B cell (primary cell): ENCODE results near the gene VTCN1. TPM values are rescaled to one million over a fixed set of nuclear protein-coding genes. Genes with fewer than 3 reads are reported as not detected.

Experiments used
- ATAC-seq: fragments of 200-7000 bp; cut with Tn5 transposase; one replicate; pipeline ENCODE4 v1.10.0; 2021; ENCODE audit warnings: low read depth, mild to moderate bottlenecking, moderate number of reproducible peaks, moderate library complexity
- CTCF ChIA-PET: fragments of 350-600 bp; sonication (Branson Sonifier 250); formaldehyde crosslinking; loops from one replicate; lab custom pipeline; 2021; ENCODE audit warnings: antibody characterized with exemption, inconsistent platforms; lab: Charles Lee
- POLR2A ChIA-PET: fragments of 350-600 bp; sonication (Branson Sonifier 250); formaldehyde crosslinking; loops from one replicate; lab custom pipeline; 2021; ENCODE audit warnings: antibody characterized with exemption; lab: Charles Lee
- DNase-seq: peaks from one replicate; pipeline ENCODE4 v3.0.0; 2013
- H2AFZ ChIP-seq: 2 replicates; pipeline ENCODE4 v1.6.1; 2012; ENCODE audit warnings: mild to moderate bottlenecking, low read depth, low read length; ENCODE audit not compliant: insufficient read depth, poor library complexity, severe bottlenecking
- H3K27ac ChIP-seq, 2 donors: 1 replicate in 1 of 2; 2 replicates in 1 of 2; pipeline ENCODE4 v1.5.1; 2012 to 2013; ENCODE audit warnings: low read length in 2 of 2, mild to moderate bottlenecking in 2 of 2, moderate library complexity in 1 of 2
- H3K27me3 ChIP-seq, 4 experiments: fragments of 200-600 bp in 1 of 4; sonication (generic) in 1 of 4; replicated peaks in 1 of 4; 1 replicate in 2 of 4; 2 replicates in 2 of 4; pipeline versions ENCODE4 v1.6.1 to v1.7.0; 2013 to 2016; ENCODE audit warnings: low read length in 3 of 4, mild to moderate bottlenecking in 2 of 4, mixed read lengths in 1 of 4, moderate library complexity in 1 of 4; ENCODE audit not compliant: insufficient read depth in 4 of 4, control insufficient read depth in 3 of 4; ENCODE audit errors: control extremely low read depth in 1 of 4
- H3K36me3 ChIP-seq, 2 experiments: replicated peaks in 1 of 2; 1 replicate in 1 of 2; 2 replicates in 1 of 2; pipeline versions ENCODE4 v1.6.1 to v1.7.1; 2013; ENCODE audit warnings: low read length in 1 of 2; ENCODE audit not compliant: insufficient read depth in 2 of 2, control insufficient read depth in 1 of 2; ENCODE audit errors: control extremely low read depth in 1 of 2, extremely low read depth in 1 of 2
- H3K4me1 ChIP-seq, 2 donors: fragments of 200-600 bp in 1 of 2; sonication (generic) in 1 of 2; 1 replicate in 1 of 2; 2 replicates in 1 of 2; pipeline versions ENCODE4 v1.5.1 to v1.6.1; 2013 to 2017; ENCODE audit warnings: low read length in 2 of 2; ENCODE audit not compliant: control insufficient read depth in 2 of 2, insufficient read depth in 2 of 2
- H3K4me2 ChIP-seq: replicated peaks from 2 replicates; pipeline ENCODE3; 2012; ENCODE audit warnings: mild to moderate bottlenecking, low read depth, low read length; ENCODE audit not compliant: poor library complexity, severe bottlenecking
- H3K4me3 ChIP-seq, 5 experiments: fragments of 200-600 bp in 1 of 5; sonication (generic) in 1 of 5; 1 replicate in 3 of 5; 2 replicates in 2 of 5; pipeline versions ENCODE4 v1.5.1 to v1.7.0; 2011 to 2016; ENCODE audit warnings: low read length in 4 of 5, mild to moderate bottlenecking in 4 of 5, low read depth in 2 of 5, control low read depth in 1 of 5, moderate library complexity in 1 of 5; ENCODE audit not compliant: insufficient read depth in 1 of 5; ENCODE audit errors: control extremely low read depth in 1 of 5, extremely low read depth in 1 of 5
- H3K79me2 ChIP-seq: fragments of 200-600 bp; sonication (generic); one replicate; pipeline ENCODE4 v1.6.0; 2016; ENCODE audit warnings: low read length; ENCODE audit not compliant: control insufficient read depth, insufficient read depth
- H3K9ac ChIP-seq: fragments of 200-600 bp; sonication (generic); 2 replicates; pipeline ENCODE4 v1.6.1; 2017; ENCODE audit warnings: mild to moderate bottlenecking, low read length, moderate library complexity
- H3K9me3 ChIP-seq, 3 donors: one replicate each; pipeline versions ENCODE4 v1.6.1 to v1.7.1; 2013; ENCODE audit warnings: low read length in 2 of 3; ENCODE audit not compliant: control insufficient read depth in 2 of 3, insufficient read depth in 1 of 3; ENCODE audit errors: control extremely low read depth in 1 of 3
- H4K20me1 ChIP-seq: 2 replicates; pipeline ENCODE4 v1.6.0; 2012; ENCODE audit warnings: mild to moderate bottlenecking, low read length; ENCODE audit not compliant: insufficient read depth, control insufficient read depth, poor library complexity, severe bottlenecking
- H3K27ac Mint-ChIP-seq: one replicate; pipeline ENCODE4 v1.8.0; 2021; ENCODE audit warnings: mixed read lengths
- H3K27me3 Mint-ChIP-seq: one replicate; pipeline ENCODE4 v1.8.0; 2021; ENCODE audit warnings: mixed read lengths
- H3K4me1 Mint-ChIP-seq: one replicate; pipeline ENCODE4 v1.8.0; 2021; ENCODE audit warnings: mixed read lengths
- H3K4me3 Mint-ChIP-seq: one replicate; pipeline ENCODE4 v1.8.0; 2021; ENCODE audit warnings: mixed read lengths
- H3K9me3 Mint-ChIP-seq: one replicate; pipeline ENCODE4 v1.8.0; 2022; ENCODE audit warnings: mixed read lengths; ENCODE audit not compliant: insufficient read depth
- CTCF ChIP-seq: fragments of 200-600 bp; IDR thresholded peaks from one replicate; pipeline ENCODE4 v1.8.0; 2022; ENCODE audit warnings: antibody characterized with exemption, mild to moderate bottlenecking
- EZH2 ChIP-seq: IDR thresholded peaks from 2 replicates; pipeline ENCODE4 v1.6.1; 2012; ENCODE audit warnings: borderline replicate concordance, low read depth, mild to moderate bottlenecking, moderate library complexity, low read length; ENCODE audit not compliant: insufficient read depth, poor library complexity, severe bottlenecking
- WGBS: methylation state at CpG from one replicate; pipeline ENCODE4 v1.1.5; 2013; ENCODE audit warnings: missing lambda C conversion rate; ENCODE audit not compliant: insufficient coverage; 5-methylcytosine and 5-hydroxymethylcytosine counted together
- intact Hi-C: fragments of 100-400 bp; cut with micrococcal nuclease; formaldehyde crosslinking; loops from one replicate; pipeline ENCODE4 v1.10.0; 2022
- polyA plus RNA-seq: library from polyadenylated mRNA; depleted of rRNA; stranded (reverse); fragments of >200 nt; gene quantifications from 2 replicates; pipeline ENCODE4 v1.2.3, GENCODE V29; 2012
- total RNA-seq, 2 donors: library from RNA; stranded (reverse); fragments of 120-200 nt in 1 of 2; gene quantifications; 1 replicate in 1 of 2; 2 replicates in 1 of 2; pipeline versions ENCODE4 v1.2.3 to v1.2.4, GENCODE V29; 2013 to 2022

Gene VTCN1
- total and polyA plus RNA-seq, 2 donors (not counting 1 experiment from before 2014, with no cell fraction given): not detected

- Histone ChIP-seq H3K27ac (no peak overlapping the region), H3K4me3 (no peak overlapping the region), H3K4me1 (no peaks in the 10 kb centered on the region), H3K9me3 (peaks cover 0 to 5% (median 0%) of the 10 kb centered on the region in 3 donors), H3K36me3 (no peaks in the 10 kb centered on the region), H3K9ac (no peak overlapping the region), H3K27me3 (peaks cover 0 to 4% (median 0%) of the 10 kb centered on the region in 4 experiments), H3K4me2 (no peak overlapping the region), H4K20me1 (no peaks in the 10 kb centered on the region), H3K79me2 (no peaks in the 10 kb centered on the region), H2AFZ (no peak overlapping the region)
- POLR2A ChIA-PET: no interaction called here
- Mint-ChIP-seq H3K9me3 (no peaks in the 10 kb centered on the region), H3K27ac (no peak overlapping the region), H3K27me3 (peaks cover 20% of the 10 kb centered on the region), H3K4me3 (no peak overlapping the region), H3K4me1 (no peaks in the 10 kb centered on the region)
- TF ChIP-seq CTCF (no peak), EZH2 (no peak)
- CTCF ChIA-PET: interaction anchor here (1.5 kb wide), 1 partner anchor 19 kb away, joined by 4 read pairs; no protein-coding TSS in a partner anchor
- DNase-seq: no peak
- no peak for ATAC-seq
- intact Hi-C loops: no loop called here
- WGBS: 62% methylated on average over 3 of the region's 4 CpGs
Measured at GRCh38 chr1:117147341-117147831, 63.3 kb downstream of the VTCN1 start.

- Histone ChIP-seq H3K27me3 (peaks cover 0 to 4% (median 0%) of the 10 kb centered on the region in 4 experiments), H3K4me2 (no peak overlapping the region), H3K79me2 (no peaks in the 10 kb centered on the region), H3K36me3 (no peaks in the 10 kb centered on the region), H2AFZ (no peak overlapping the region), H3K4me1 (no peaks in the 10 kb centered on the region), H3K27ac (no peak overlapping the region), H3K4me3 (no peak overlapping the region), H4K20me1 (no peaks in the 10 kb centered on the region), H3K9me3 (peaks cover 0 to 5% (median 0%) of the 10 kb centered on the region in 3 donors), H3K9ac (no peak overlapping the region)
- Mint-ChIP-seq H3K4me3 (no peak overlapping the region), H3K27ac (no peak overlapping the region), H3K4me1 (no peaks in the 10 kb centered on the region), H3K9me3 (no peaks in the 10 kb centered on the region), H3K27me3 (peaks cover 20% of the 10 kb centered on the region)
- no peak for DNase-seq
- WGBS: 90% methylated on average over 6 of the region's 8 CpGs
- no peak for TF ChIP-seq EZH2
- TF ChIP-seq CTCF: no peak
- ChIA-PET CTCF (interaction anchor here (1.5 kb wide), 1 partner anchor 18 kb away, joined by 4 read pairs; no protein-coding TSS in a partner anchor), POLR2A (no interaction called here)
- intact Hi-C loops: no loop called here
- ATAC-seq: no peak
Measured at GRCh38 chr1:117146575-117147340, 64.0 kb downstream of the VTCN1 start.
